COR-L47 (cell line): ENCODE measurements around the gene CCL14.

Experiments
- DNase-seq: peaks from one replicate; lab custom pipeline; 2025; lab: John Stamatoyannopoulos, UW

Gene CCL14

GRCh38 chr17:35988164-35988563, 1.6 kb upstream of the CCL14 start:
- no peak for DNase-seq

DNA sequence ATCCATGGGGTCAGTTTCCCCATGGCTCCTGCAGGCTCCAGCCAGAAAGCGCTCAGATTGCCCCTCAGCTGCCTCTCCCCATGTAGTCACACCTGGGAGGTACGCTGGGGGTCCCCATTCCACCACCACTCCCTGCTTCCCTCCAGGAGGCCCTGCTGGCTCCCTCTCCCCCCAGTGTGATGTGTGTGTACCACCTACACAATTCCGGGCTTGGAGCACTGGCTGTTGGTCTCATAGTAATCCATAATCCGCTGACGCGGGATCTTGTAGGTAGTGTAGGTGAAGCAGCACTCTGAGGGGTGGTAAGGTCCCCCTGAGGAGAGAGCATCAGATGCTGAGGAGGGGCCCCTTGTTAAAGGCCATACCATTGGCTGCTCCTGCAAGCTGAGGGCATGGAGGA, 2.4 kb downstream of the CCL14 start:
- DNase-seq: no peak

DNA sequence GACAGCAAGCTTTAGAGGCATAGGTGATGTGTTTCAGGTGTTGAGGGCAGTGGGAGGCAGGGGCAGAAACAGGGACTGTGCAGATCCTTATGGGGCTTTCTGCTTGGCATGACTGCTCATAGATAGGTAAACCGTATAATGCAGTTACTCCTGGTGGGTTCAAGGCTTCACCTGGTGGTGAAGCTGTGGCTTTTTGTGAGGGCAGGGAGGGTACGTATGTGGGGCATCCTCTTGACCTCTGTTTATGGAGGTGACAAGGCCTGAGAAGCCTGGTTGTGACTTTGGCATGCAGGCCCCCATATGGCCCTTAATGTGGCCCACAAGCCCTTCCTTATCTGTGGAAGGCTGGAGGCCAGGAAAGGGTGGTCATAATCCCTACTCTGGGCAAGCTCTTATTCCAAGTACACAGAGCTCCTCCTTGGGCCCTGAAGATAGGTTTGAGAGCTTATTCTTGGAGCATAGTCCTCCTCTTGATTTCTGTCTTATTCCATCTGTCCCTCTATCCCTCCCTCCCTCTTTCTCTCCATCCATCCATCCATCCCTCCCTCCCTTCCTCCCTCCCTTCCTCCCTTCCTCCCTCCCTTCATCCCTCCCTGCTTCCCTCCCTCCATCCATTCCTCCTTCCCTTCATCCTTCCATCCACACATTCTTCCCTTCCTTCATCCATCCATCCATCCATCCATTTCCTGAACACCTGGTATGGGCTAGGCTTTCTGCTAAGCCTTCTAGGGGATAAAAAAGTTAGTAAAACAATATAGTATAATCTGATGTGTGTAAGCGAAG, 3.9 kb downstream of the CCL14 start:
- no peak for DNase-seq

DNA sequence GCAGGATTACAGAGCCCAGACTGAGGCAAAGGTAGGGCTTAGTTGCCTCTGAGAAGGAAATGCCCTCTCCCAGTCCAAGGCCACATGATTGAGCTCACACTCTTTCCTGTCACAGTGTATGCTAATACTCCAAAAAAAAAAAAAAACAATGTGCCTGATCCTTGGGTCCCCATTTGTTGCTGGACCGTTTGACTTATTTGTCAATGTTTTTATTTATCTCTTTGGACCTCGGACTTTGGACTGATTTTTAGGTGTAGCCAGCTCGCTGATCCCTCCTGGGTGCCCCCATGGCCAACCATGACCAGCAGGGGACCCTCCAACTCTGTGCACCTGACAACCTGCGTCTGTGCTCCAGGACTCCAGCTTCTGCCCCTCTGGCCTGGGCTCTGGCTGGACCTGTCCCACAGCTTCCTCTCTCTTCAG, 4.6 kb downstream of the CCL14 start:
- DNase-seq: no peak

GRCh38 chr17:35981246-35981645, 5.3 kb downstream of the CCL14 start, which contains the start of gene CCL16:
Gene CCL16 (minus strand): TSS chr17:35981497. CDS start chr17:35981420, 77 bp downstream.
- no peak for DNase-seq

GRCh38 chr17:35978346-35978745, 8.2 kb downstream of the CCL14 start:
- no peak for DNase-seq

DNA sequence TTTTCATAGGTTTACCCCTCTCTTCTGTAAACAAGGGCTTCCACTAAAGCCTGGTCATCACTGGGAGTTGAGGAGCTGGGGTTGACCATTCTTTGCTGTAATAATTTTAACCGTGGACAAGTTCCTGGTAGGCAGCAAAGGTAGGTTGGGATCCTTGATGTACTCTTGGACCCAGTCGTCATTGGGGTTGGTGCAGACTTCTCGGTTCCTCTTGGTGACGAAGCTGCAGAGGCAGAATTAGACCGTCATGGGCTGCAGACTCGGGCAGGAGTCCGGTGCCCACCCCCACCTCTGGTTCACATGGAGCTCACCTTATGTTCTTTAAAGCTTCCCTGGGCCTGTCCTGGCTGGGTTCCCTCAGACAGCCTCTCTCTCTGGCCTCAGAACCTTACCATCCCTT, 9.0 kb downstream of the CCL14 start:
- DNase-seq: no peak

DNA sequence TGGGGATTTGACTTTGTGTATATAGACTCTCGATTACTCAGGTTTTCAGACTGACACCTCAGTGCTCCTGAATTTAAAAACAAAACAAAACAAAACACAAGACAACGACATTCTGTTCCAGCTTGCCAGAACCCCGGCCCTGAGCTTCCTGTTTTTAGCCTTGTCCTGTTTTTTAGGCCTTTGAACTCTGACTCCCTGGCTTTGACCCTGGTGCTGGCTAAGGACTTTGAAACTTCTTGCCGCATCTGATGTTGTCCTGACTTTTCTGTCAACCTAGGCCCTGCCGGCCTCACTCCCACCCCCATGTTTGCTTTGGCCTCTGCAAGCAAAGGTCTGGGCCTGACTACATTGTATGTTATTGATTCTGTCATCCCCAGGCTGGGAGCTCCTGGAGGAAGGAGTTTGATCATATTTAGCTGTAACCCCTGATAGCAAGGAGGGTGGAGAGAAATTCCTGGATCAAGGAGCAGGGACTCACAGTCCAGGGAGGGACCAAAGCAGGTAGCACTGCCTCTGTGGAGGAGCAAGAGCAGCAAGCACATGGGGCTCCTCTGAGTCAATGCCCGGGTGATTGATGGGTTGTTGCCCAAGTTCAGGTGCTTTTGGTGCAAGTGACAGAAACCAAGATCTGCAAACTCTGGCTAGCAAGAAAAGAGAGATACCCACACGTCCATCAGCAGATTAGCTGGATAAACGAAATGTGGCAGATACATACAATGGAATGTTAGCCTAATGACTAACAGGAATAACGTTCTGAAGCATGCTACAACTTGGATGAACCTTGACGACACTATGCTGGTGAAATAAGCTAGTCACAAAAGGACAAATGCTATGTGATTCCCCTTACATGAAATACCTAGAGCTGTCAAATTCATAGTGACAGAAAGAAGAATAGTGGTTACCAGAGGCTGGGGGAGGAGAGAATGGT, 12.9 kb downstream of the CCL14 start:
- no peak for DNase-seq

DNA sequence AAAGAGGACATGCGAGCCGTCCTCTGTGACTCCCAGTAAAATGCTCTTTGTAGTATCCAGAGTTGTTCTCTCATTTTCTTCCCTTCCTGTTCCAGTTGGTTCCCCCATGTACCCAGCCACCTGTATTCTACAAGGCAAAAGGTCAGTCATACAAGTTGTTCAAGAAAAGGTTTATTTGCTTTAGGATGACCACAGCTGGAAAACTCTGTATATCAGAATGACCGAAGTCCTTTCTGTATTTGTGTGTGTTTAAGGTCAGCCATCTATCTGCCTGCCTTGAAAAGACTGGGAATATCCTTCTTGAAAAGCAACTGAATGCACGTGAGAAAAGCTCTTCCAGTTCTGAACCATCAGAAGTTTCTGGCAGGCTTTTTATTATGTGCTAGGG, 13.6 kb downstream of the CCL14 start:
- no peak for DNase-seq

- no peak for DNase-seq
Measured at GRCh38 chr17:35972535-35972934, 14.0 kb downstream of the CCL14 start.

DNA sequence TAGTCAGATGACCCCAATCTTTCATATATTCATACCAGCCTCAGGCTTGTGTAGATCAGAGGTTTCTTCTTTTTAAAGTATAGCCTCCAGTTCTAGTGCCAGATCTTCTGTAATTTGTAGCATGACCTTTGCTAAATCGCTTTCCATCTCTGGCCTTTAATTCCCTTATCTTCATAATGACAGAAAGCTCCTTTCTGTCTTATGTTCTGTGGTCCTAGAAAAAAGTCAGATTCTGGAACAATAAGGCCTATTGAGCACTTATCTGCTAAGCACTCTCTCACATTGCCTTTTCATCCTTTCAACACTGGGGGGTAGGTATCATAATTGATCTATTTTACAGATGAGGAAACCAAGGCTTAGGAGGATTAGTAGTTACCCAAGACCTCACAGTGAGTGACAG, 14.5 kb downstream of the CCL14 start:
- no peak for DNase-seq

DNA sequence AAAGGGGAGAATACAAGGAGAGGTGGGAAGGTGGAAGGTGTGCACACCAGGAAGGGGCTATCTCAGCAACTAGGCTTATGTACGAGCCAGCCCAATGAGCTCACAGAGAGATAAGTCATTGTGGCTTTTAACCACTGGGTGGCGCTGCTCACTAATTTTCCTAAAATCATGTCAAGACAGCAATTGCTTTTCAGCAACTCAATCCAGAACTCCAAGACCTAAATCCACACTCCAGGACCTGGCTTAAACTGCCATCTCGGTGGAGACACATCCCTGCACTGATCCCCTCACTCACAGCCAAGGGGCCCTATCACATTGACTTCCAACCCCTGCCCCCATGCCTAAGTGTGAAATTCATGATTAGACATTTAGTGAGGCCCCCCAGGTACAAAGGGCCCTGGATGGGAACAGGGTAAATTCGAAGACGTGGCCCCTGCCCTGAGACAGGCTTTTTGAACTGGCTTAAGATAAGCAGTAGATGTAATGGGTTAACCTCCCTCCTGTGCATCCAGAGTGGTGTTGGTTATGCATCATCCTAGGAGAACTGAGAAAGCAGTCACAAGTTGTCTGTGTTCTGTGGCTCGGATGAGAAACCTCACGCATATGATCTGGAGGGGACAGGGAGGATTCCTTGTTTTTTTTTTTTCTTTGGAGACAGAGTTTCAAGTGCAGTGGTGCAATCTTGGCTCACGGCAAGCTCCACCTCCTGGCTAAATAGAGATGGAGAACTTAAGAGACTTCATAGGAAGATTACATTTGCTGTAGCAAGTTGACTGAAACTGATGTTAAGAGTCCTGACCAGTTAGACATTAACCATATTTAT, 16.8 kb downstream of the CCL14 start:
- DNase-seq: peak; percentile 43

DNA sequence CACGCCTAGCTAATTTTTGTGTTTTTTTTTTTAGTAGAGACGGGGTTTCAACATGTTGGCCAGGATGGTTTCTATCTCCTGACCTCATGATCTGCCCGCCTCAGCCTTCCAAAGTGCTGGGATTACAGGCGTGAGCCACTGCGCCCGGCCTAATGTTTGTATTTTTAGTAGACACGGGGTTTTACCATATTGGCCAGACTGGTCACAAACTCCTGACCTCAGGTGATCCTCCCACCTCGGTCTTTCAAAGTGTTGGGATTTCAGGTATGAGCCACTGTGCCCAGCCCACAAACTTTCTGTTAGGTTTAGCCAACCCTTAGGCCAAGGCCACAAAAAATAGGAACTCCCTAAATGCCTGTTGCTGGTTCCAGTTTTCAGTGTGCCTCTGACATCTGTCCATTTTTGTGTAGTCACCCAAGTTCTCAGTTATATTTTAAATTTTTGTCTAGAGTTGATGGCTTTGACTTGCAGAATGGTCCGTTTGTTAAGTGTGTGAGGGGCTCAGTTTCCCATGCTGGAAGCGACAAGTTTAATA, 17.9 kb downstream of the CCL14 start:
- DNase-seq: no peak

DNA sequence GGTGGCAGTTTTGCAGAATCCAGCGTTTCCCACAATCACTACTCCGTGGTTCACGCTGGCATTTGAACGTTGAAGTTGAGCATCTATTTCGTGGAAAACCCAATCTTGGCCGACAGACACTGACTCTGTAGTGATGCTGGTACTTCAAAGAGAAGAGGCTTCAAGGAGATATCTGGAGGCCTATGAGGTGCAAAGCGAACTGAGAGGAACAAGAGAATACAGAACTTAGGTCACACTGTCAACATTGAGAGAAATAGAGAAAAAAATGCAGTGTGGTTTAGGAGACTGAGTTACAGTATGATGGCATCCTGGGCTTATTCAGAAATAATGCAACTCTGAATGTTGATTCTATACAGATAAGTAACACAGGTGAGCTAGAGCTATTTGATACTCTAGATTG, 21.3 kb downstream of the CCL14 start:
- DNase-seq: no peak

DNA sequence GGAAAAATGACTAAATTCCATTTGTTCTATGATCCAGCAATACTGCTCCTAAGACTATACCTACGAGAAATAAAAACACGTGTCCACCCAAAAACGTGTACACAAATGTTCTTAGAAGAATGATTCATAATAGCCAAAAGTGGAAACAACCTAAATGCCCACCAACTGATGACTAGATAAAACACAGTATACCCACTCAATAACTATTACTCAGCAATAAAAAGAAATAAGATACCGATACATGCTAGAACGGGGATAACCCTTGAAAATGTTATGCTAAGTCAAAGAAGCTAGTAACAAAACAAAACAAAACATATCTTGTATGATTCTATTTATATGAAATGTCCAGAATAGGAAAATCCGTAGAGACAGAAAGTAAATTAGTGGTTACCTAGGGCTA, 22.9 kb downstream of the CCL14 start:
- no peak for DNase-seq

DNA sequence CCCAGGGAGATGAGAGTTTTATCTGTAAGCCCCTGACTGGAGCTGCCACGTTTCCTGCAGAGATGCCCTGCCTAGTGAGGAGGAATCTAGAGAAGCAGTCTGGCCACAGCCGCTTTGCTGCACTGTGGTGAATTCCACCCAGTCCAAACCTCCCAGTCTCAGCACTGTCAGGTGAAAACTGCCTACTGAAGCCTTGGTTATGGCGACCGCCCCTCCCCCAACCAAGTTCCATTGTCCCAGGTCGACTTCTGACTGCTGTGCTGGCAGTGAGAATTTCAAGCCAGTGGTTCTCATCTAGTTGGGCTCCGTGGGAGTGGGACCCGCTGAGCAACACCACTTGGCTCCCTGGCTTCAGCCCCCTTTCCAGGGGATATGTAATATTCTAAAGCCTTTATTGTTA, 32.8 kb downstream of the CCL14 start:
- no peak for DNase-seq

GRCh38 chr17:35949401-35949800, 37.1 kb downstream of the CCL14 start:
- DNase-seq: no peak

- DNase-seq: no peak
Measured at GRCh38 chr17:35948092-35948491, 38.4 kb downstream of the CCL14 start.

GRCh38 chr17:35947156-35947585, 39.4 kb downstream of the CCL14 start:
- DNase-seq: peak; percentile 41

- no peak for DNase-seq
Measured at GRCh38 chr17:35944151-35944550, 42.4 kb downstream of the CCL14 start.

- no peak for DNase-seq
Measured at GRCh38 chr17:35943537-35943936, 43.0 kb downstream of the CCL14 start, which contains the start of gene LYZL6. Gene LYZL6 (minus strand): TSS chr17:35943713. CDS start chr17:35939356, 4,357 bp downstream.
